NCI-H128 (cell line): ENCODE measurements around the gene CRY1.
"Not testable (repeated sequence)": the region's sequence is repeated elsewhere in the genome, so short reads cannot be mapped to it uniquely, and the experiment has no call there.

Experiments
- DNase-seq: peaks from one replicate; lab custom pipeline; 2025; ENCODE audit not compliant: unreplicated experiment; lab: John Stamatoyannopoulos, UW

Gene CRY1

DNA sequence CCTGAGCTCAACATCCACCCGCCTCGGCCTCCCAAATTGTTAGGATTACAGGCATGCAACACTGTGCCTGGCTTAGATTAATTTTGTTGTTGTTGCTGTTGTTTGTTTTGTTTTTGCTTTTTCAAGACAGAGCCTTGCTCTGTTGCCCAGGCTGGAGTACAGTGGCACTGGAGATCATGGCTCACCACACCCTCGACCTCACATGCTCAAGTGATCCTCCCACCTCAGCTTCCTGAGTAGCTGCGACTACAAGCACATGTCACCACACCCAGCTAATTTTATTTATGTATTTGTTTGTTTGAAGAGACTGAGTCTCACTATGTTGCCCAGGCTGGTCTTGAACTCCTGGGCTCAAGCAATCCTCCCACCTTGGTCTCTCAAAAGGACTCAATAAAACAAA lies 26.7 kb downstream of the CRY1 start:
- DNase-seq, result no peak

DNA sequence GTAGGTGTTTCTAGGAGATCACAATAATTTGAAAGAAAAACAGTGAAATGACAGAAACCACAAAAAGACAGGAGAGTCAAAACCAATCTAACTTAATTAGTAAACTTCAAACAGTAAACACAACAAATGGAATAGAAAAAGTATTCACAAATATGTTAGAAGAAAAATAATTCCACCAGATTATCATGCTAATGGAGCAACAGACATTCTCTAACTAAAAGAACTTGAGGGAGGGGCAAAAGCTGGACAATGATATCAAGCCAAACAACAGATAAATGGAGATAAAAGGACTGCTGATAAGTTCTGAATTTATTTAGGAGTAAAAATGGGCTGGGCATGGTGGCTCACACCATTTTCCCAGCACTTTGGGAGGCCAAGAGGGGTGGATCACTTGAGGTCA lies 28.7 kb downstream of the CRY1 start:
- DNase-seq, result no peak

DNA sequence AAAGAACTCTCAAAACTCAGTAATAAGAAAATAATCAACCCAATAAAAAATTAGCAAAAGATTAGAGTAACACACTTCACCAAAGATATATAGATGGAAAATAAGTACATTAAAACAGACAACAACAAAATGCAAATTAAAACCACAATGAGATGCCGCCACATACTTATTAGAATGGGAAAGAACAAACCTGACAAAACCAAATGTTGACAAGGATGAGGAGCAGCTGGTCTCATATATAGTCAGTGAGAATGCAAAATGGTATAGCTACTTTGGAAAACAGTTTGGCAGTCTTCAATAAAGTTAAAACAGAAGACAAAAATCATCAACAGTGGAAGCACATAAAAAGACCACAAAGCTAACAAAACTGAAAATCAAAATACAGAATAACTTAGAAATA lies 29.1 kb downstream of the CRY1 start:
- DNase-seq, result no peak

DNA sequence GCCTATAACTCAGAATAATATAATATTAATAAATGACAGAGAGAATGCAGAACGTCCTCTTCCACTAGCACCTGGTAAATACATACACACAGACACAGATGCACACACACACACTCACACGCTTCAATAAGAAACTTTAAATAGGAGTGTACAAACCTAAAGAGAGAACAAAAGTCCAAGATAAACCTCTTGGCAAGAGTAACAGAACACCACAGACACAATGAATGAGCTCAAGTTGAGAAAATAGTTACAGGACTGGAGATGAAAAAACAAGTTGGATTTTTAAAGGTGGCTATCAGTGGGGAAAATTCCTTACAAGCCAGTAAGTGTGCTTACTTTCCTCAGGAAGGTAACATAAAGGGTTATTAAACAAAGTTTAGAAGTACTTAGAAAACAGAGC lies 35.2 kb downstream of the CRY1 start:
- no peak for DNase-seq

DNA sequence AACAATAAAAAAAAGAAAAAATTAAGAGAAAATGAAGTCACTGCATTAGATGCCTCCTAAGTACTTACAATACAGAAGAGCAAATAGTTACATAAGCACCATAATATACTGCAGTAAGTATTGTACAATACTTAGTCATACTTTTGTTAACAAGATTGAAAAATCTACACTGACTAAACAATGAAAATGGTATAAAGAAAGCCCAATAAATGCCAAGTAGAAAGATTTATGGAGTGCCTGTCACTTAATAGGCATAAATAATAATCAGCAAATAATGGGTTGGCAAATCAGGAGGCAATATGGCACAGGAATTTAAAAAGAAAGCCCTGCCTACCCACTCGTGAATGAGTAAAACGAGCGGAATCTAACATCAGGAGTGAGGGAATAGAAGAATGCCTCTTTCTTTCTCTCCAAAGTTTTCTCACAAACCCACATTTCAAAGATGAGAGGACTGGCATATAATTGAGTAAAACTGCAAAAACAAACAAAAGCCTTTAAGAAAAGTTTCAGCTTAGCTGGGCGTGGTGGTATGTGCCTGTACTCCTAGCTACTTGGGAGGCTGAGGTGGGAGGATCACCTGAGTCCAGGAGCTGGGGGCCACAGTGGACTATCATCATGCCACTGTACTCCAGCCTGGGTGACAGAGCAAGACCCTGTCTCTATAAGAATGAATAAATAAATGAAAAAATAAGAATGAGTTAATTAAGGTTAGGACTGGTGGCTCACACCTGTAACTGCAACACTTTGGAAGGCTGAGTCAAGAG lies 36.1 kb downstream of the CRY1 start:
- no peak for DNase-seq

DNA sequence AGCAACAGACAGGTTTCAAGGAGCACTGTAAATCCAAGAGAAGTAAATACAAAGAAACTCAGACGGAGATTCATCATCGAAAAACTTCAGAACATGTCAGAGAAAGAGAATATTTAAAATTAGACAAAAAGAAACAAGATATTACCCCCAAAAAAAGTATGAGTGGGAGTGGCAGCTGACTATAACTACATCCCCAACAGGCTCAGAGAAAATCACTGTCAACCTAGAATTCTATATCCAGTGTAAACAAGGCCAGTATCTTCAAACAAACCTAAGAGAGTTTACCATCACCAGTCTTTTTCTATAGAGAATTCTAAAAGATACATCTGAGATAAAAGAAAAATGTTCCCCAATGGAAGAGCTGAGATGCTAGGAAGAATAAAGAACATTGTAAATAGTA lies 39.6 kb downstream of the CRY1 start:
- no peak for DNase-seq

DNA sequence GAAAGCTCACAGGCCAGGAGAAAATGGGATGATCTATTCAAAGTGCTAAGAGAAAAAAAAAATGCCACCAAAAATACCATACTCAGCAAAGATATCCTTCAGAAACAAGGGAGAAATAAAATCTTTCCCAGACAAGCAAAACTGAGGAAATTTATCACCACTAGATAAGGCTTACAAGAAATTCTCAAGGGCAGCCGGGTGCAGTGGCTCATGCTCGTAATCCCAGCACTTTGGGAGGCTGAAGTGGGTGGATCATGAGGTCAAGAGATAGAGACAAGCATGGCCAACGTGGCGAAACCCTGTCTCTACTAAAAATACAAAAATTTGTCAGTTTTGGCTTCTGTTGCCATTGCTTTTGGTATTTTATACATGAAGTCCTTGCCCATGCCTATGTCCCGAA lies 48.2 kb downstream of the CRY1 start:
- no peak for DNase-seq

DNA sequence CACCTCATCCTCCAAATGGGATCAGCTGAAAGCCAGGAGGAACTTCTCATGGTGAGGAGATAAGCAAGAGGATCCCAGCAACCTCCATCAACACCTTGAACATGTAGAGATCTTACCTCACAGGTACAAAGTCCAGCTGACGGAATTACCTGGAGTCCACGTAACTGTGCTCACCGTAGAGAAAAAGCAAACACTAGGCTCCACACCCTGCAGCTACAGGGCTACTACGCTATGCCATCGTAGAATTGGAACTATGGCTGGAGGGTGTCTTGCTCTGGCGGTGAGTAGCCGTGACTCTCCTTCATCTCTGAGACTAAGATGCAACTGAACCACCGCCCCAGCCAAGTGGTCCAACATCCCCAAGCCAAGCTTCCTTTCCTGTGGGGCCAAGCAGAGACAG lies 50.5 kb downstream of the CRY1 start:
- DNase-seq, result no peak

DNA sequence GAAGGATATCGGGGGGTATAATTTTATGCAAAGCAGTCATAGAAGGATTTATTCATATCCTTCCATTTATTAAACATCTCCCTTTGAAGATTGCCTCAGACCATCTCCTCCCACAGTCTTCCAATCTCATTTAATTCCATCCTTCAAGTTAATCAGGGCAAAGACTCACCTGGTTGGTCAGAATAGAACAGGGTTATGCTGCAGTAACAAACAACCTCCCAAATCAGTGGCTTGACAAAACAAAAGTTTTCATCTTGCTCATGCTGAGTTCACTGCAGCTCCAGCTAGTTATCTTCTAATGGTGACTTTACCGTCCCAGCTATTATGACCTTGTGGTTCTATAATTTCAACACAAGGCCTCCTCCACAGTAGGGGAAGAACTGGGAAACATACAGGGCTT lies 57.6 kb downstream of the CRY1 start:
- DNase-seq, result no peak

DNA sequence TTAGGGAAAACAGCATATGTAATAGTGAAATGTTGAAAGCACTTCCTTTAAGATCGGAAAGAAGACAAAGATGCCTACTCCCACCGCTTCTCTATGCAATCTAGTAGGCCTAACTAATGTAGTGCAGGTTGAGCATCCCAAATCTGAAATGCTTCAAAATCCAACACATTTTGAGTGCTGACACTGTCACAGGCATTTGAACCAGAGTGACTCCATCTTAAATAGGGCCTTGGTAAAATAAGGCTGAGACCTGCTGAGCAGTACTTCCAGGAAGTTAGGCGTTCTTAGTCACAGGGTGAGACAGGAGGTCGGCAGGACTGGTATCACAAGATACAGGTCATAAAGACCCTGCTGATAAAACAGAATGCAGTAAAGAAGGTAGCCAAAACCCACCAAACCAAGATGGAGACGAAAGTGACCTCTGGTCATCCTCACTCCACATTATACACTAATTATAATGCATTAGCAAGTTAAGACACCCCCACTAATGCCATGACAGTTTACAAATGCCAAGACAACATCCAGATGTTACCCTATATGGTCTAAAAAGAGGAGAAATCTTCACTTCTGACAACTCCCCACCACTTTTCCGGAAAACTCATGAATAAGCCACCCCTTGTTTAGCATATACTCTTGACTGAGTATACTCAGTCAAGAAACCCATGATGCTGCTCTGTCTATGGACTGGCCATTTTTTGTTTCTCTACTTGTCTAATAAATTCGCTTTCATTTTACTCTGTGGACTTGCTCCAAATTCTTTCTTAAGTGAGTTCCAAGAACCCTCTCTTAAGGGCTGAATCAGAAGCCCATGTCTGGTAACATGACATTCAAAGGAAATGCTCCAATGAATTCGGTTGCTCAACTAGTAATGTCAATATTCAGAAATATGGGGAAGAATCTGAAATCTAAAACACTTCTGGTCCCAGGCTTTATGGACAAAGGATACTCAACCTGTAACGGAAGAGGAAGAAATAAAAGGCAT lies 59.3 kb downstream of the CRY1 start:
- DNase-seq, result no peak

DNA sequence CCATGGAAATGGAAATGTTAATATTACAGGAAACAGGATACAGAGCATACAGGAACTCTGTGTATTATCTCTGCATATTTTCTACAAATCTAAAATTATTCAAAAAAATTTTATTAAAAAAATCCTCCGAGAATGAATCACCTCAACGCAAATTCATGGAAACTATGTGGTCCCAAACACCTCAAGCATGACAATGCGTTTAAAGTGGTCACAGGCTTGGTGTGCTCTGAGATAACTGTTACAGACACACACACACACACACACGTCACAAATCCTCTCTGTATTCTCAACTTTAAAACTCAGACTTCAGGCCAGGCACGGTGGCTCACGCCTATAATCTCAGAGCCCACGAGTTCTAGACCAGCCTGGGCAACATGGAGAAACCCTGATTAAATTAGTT lies 61.1 kb downstream of the CRY1 start:
- DNase-seq, result no peak

DNA sequence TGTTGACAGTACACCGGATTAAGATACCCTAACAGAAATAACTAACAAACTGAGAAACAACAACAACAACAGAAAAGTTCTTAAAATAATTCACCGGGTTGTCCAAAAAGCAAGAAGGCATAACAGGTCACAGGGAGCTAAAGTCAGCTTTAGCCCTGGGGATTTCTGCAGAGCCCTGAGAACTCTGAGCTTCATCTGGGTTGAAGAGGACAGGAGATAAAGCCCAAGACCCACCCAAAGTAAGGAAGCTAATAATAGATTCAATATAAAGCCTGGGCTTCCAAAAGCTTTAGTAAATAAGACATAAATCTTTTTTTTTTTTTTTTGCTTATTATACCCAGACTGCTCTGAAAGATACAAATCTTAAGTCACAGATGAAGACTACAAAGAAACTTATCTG lies 62.3 kb downstream of the CRY1 start:
- DNase-seq, result no peak

DNA sequence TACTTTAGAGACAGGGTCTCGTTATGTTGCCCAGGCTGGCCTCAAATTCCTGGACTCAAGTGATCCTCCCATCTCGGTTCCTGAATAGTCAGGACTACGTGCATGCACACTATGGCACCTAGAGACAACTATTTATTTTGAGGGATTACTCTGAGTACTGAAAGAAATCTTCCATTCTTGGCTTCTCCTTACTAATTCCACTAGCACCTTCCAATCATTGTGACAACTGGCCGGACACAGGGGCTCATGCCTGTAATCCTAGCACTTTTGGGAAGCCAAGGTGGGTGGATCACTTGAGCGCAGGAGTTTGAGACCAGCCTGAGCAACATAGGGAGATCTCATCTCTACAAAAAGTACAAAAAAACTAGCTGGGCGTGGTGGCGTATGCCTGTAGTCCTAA lies 64.3 kb downstream of the CRY1 start:
- no peak for DNase-seq

DNA sequence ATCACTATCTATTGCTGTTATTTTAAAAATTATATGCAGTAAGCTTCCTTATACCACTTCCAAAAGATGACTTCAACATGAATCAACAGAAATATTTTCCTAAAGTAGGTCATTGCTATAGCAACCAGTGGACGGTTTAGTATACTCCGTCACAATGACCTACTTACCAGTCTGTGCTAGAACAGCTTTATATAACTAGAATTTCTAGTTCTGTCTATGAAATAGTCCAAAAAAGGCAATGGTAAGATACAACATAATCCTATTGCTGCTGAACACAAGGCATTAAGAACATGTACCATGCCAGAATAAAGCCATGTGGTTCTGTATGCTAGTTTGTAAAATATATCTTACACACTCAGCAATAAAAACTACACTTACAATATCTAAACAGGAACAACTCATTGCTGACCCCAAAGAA lies 65.7 kb downstream of the CRY1 start:
- DNase-seq, result no peak

DNA sequence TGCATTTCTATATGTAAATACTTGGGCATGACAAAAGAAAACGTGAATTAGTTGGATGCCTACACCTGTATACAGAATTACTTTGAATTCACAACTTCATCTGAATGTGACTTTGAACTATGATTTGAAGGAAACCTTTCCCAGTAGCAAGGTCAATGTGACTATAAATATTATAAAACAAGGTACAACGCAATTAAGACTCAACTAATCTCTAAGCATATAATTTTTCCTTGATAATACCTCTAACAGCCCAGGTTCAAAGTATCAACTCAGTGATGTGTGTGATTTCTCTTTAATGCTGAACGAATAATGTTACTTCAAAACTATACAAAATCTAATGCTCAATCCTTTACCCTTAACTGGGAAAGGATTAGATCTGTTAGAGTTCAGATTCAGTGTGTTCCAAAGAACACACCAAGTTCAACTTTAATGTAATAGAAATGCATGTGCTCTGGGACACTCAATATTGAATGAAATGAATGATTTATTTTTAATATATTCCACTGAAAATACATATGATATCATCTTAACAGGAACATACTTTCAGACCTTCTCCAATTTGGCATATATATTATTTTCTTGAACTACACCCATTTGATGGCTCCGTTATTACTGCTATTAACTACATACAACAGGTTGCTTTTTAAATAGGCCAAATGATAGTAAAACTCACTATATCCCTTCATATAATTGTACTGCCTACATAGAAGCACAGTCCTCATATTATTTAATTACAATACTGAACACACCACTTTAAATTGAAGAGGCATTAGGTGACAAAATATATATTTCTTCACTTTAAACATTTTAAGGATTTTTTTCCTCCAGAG lies 66.3 kb downstream of the CRY1 start:
- DNase-seq, result no peak

DNA sequence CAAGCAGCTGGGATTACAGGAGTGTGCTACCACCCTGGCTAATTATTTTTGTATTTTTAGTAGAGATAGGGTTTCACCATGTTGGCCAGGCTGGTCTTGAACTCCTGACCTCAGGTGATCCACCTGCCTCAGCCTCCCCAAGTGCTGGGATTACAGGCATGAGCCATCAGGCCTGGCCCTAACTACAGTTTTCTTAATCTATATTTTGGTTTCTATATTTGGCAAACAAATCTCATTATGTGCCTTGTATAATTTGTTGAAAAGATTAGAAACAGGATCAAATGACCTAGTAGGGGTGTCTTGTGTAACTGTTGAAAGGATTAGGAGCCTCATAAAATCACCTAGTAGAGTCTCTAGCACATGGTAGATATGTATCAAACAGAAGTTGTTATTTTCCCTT lies 67.0 kb downstream of the CRY1 start:
- DNase-seq, result not testable (repeated sequence)

DNA sequence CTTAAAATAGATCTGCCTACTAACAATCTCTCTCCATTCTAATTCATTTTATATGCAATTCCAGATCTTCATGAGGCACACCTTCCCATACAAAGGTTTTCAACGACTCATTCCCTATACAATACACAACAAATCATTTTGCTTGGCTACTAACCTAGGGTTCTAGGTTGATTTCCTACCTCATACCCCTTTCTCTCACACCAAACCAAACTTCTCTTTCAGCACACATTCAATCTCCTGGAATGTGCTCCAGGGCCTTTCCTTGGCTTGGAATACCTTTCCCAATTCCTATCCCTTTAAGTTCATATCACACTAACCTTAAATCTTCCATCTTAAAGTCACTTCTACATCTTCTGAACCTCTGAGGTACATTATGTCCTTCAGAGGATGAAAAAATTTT lies 67.7 kb downstream of the CRY1 start:
- DNase-seq, result no peak

DNA sequence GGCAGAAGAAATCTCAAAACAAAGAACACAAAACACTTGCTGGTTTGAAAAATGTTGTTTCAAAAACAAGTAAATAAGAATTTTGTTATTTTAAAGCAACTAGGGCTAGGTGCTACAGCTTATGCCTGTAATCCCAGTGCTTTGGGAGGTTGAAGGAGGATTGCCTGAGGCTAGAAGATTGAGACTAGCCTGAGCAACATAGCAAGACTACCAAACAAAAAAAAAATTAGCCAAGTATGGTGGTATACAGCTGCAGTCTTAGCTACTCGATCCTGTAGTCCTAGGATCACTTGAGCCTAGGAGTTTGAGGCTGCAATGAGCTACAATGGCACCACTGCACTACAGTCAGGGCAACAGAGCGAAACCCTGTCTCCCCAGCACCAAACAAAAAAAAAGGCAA lies 73.8 kb downstream of the CRY1 start:
- no peak for DNase-seq

DNA sequence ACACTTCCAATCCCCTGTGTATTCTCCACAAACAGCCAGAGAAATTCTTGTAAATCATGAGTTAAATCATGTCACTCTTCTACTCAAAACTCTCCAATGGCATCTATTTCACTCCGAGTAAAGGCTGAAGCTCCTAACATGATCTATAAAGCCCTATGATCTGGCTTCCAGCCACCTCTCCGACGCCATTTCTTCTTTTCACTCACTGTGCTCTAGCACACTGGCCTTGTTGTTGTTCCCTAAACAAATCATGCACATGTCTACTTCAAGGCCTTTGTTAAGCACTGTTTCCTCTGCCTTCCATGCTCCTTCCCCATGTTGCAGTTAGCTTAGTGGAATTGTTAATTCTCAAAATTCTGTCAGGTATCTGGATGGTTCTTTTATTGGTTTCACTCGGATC lies 76.3 kb downstream of the CRY1 start:
- no peak for DNase-seq

DNA sequence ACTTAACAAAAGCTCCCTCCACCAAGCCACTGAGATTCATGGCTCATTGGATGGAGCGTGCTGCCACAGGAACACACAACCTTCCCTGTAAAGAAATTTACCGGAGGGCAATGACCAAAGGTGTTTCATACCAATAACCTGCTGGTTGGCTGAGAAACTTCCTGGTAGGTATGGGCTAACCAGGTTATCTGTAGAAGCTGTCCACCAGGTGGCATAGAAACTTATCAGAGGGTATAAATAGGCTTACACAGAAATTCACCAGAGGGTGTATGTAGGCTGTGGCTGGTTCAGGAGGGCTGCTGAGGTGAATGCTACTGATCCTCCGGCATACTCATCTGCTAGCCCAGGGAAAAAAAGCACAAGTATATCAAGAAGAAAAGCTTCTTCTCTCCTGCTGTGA lies 79.3 kb downstream of the CRY1 start:
- no peak for DNase-seq

DNA sequence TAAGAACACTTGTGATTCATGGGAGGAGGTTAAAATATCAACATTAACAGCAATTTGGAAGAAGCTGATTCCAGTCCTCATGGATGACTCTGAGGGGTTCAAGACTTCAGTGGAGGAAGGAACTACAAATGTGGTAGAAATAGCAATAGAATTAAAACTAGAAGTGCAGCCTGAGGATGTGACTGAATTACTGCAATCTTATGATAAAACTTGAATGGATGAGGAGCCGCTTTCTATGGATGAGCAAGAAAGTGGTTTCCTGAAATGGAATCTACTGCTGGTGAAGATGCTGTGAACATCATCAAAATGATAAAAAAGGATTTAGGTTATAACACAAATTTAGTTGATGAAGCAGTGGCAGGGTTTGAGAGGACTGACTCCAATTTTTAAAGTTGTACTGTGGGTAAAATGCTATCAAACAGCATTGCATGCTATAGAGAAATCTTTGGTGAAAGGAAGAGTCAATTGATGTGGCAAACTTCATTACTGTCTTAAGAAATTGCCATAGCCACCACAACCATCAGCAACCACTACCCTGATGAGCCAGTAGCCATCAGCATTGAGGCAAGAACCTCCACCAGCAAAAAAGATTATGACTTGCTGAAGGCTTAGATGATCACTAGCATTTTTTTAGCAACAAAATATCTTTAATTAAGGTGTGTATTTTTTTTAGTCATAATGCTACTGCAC lies 80.5 kb downstream of the CRY1 start:
- no peak for DNase-seq
